Hindlimb muscle (tissue), 1 donor: ENCODE data around the gene FBXO46. TPM values are rescaled to one million over a fixed set of nuclear protein-coding genes. Genes with fewer than 3 reads are reported as not detected.
"Not testable (repeated sequence)": the region's sequence is repeated elsewhere in the genome, so short reads cannot be mapped to it uniquely, and the experiment has no call there.

Experiments used
- DNase-seq: peaks from one replicate; pipeline ENCODE4 v3.0.0-alpha.2; 2013
- polyA plus RNA-seq: library from polyadenylated mRNA; unstranded; fragments of 120-200 nt; gene quantifications from one replicate; pipeline ENCODE4 v1.2.1, GENCODE V29; 2013; ENCODE audit not compliant: insufficient read length

Gene FBXO46
- polyA plus RNA-seq, 1 donor, result 16.2 TPM

DNA sequence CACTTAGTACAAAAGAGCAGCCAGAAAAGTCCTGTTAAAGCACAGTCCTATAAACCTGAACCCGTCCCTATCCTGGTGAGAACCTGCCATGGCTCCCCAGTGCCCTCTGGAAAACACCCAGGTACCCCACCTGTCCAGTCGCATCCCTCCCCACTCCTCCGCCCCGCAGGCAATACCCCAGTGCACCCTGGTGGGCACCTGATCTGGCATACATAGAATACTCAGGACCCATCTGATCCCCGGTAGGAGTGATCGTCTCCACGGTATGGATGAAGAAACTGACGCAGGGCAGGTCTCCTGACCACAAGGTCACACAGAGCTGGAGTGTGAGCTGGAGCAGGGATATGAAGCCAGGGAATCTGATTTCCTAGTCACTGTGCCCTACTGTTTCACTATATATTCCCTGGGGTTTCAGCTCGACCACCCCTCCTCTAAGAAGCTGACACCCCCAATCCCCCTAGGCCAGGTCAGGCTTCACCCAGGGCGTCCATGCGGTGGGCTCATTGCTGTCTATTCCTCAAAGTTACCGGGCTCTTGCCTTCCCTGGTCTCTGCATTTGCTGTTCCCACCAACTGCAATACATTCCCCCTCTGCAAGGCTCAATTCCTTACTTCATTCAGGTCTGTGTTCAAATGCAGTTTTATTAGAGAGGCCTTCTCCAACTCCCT, 12.6 kb downstream of the FBXO46 start:
- no peak for DNase-seq

DNA sequence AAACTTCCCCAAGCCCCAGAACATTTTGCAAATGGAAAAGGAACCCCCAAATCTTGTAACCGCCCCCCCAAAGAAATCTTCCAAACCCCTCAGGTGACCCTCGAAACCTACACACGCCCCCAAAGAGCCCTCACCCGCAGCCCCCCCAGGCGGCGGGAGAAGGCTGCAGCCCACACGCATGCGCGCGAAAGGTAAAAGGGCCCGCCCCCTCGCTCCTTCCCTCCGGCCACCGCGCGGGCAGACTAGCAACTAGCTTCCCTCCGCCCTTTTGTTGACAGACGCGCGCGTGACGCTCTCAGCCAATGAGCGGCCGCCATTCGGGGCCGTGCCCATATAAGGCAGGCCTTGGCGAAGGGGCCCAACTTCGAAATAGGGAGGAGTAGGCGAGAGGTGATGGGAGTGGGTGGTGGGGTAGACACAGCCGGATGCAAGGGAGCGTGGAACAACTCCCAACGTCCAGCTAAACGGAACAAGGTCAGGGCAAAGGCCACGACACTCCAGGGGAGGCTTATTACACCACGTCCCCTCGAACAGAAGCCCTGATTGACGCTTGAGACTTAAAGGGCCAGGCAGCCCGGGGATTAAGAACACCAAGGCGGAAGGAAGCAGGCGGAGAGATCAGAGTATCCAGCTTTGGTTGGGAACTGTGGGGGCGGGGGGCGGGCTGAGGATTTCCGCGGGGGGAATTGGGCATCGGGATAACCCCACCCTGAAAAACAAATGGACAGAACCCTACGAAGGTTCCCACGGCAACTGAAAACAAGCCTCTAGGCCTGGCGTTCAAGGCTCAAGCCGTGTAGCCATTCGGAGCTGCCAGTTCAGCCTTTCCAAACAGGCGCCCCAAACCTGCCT, 13.3 kb downstream of the FBXO46 start:
- peak; percentile 97 for DNase-seq

- DNase-seq, result peak; percentile 26
Observed at GRCh38 chr19:45716359-45717130, 14.2 kb downstream of the FBXO46 start.

- DNase-seq, result no peak
Observed at GRCh38 chr19:45715139-45715538, 15.6 kb downstream of the FBXO46 start.

- DNase-seq, result no peak
Observed at GRCh38 chr19:45713141-45713540, 17.6 kb downstream of the FBXO46 start.

DNA sequence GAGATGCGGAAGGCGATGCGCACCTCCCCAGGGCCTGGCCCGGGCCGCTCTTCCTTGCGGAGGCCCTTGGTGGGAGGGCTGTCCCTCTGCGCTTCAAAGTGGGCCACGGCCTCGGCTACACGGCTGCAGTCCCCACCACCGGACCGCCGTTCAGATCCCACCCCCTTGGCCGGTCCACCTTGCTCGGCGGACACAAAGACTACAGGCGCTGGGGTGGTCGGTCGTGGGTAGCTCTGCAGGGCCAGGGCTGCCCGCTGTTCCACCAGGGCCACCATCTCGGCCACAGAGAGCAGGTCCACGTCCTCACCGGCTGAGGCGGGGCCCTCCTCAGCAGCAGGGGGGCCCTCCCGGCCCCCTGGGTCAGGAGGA, 18.0 kb downstream of the FBXO46 start:
- DNase-seq, result no peak

DNA sequence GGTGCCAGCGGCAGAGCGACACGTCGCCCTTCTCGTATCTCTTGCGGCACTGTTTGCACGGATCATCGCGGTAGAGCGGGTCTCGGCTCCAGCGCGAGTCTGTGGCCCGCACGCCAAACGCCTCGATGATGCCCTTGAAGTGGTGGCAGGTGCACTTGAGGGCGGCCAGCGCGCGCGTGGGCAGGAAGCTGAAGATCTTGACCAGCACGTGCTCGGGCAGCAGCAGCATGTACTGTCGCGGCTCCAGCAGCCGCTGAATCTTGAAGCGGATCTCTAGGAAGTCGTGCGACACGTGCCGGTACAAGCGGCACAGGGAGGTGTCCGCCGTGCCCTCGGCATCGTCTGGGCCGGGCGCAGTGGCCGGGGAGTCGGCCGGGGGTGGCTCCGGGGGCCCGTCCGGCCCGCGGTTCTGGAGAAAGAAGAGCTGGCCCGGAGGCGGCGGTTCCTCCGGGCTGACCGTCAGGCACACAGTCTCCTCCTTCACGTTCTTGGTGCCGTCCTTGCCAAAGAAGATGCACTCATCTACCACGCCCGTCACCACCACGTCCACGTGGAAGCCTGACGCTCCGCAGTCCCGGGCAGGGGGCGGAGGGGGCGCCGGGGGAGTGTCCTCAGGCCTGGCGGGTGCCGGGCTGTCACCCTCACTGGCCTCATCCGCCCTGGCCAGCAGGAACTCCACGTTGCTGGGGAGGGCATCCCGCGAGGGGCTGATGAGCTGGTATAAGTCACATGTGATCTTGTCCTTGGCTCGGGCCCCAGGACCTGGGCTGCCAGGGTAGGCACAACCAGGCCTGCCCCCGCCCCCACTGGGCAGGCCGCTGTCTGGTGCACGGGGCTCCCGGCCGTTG, 18.6 kb downstream of the FBXO46 start:
- DNase-seq, result no peak

DNA sequence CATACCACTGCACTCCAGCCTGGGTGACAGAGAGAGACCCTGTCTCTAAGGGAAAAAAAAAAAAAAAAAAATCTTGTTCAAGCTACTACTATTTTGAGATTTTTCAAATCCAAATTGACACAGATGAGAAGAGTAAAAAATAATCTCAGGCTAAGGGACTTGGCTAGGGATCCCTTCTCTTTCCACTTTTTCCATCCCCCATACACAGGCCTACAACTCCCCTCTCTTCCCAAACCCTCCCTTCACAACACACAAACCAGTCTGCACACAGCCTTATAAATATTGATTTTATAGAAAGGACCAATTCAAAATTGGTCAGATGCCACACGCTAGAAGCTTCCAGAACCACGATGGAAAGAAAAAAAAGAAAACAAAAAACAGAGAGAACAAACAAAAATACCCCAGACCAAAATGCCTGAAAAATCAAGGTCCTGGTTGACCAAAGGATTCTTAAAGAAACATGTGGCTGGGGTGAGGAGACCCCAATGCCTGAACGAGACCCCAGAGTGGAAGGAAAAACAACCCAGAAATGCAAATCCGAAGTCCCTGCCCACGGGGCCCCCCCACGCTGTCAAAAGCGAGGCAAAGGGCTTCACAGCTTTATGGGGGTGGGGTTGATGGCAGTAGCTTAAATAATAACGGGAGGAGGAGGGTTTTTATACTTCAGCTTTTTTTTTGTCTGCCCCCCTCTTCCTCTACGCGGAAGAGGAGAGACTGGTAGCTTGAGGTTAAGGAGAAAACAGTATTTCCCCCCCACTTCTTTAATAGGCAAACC, 20.2 kb downstream of the FBXO46 start:
- no peak for DNase-seq

GRCh38 chr19:45705710-45706415, 24.8 kb downstream of the FBXO46 start:
- DNase-seq, result no peak

GRCh38 chr19:45705115-45705514, 25.6 kb downstream of the FBXO46 start:
- no peak for DNase-seq

GRCh38 chr19:45701676-45702075, 29.0 kb downstream of the FBXO46 start:
- no peak for DNase-seq

GRCh38 chr19:45693106-45693788, 37.4 kb downstream of the FBXO46 start:
- peak; percentile 68 for DNase-seq

DNA sequence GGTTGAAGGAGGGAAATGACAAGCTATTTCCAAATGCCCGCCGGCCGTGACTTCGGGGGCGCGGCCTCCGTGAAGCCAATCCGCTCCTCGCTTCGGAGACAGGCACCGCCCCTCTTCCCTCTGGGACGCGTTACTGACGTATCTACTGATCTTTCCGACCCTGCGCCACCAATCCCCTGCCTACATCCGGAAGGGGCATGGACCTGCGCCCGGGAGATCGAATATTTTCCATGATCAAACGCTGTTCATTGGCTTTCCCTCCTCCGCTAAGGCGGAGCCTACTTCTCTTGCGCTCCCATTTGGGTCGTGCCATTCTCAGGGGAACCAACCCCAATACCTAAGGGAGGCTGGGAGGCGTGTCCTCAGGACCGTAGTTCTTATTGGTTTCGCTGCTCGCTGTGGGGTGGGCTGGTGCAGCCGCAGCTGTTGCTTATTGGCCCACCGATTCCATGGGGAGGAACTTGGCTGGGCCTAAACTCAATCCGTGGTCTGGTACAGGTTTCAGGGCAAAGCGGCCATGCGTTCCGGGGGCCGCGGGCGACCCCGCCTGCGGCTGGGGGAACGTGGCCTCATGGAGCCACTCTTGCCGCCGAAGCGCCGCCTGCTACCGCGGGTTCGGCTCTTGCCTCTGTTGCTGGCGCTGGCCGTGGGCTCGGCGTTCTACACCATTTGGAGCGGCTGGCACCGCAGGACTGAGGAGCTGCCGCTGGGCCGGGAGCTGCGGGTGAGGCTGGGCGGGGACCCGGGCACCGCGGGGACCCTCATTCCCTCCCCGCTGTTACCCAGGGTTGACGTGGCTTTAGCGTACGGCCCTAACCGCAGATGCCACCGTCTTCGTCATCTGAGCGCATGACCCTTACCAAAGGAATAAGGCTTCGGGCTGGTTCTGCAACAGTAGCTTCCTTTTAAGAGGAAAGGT, 38.2 kb downstream of the FBXO46 start, which contains the start of gene QPCTL:
Gene QPCTL, plus strand, starts transcription at position 480 of the 919 bp plus-strand sequence. Its CDS starts 38 bp downstream, at position 518.
- peak; percentile 95 for DNase-seq

DNA sequence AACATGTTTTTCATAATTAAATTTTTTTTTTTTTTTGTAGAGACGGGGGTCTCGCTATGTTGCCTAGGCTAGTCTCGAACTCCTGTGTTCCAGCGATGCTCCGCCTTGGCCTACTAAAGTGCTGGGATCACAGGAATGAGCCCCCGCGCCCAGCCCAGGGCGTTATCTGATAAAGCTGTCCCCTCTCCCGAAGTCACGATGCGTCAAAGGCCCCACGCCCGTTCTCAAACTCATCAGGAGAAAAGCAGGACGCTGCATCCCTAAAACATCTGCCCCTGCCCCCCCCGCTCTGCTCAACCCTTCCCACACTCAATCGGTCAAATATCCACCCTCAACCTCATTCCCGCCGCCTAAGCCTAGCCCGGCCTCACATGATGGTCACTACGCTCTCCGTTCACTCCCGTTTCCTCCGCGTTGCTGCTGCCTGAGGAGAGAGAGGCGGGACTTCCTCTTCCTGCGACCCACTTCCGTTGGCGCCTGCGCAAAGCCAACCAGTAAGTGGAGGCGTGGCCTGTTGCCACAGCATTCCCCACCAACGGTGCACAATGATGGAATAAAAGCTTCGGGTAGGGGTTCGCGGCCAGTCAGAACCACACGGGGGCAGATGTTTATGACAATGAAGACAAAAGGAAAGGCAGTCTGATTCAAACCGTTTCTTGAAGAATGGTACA, 39.0 kb downstream of the FBXO46 start, which contains the start of gene SNRPD2:
Gene SNRPD2, minus strand, starts transcription at position 438 of the 671 bp plus-strand sequence. Its CDS starts 65 bp downstream, at position 373.
- DNase-seq, result peak; percentile 95

DNA sequence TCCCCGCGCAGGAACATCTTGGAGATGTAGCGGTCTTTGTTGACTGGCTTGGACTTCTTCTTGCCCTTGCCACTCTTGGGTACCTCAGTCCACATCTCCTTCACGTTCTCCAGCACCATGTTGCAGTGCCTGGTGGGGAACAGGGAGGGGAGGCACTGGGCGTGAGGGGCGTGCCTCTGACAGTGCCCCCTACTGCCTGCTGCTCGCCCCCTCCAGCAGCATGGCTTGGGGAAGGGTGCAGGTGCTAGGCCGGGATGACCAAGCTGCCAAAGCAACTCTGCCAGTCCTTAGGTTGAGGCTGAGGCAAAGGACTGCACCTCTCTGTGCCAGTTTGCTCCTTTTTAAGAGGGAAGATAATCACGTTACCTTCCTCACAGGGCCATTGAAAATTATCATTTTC, 43.1 kb downstream of the FBXO46 start:
- DNase-seq, result no peak

DNA sequence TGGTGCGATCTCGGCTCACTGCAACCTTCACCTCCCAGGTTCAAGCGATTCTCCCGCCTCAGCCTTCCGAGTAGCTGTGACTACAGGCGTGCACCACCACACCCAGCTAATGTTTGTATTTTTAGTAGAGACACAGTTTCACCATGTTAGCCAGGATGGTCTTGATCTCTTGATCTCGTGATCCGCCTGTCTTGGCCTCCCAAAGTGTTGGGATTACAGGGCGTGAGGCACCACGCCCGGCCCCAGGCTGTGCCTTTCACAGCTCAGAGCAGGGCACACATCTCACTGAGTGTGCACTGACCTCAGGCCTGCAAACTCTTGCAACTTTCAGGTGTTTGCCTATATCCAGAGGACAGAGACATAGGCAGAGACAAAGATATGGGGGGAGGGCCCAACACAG, 45.7 kb downstream of the FBXO46 start:
- not testable (repeated sequence) for DNase-seq

GRCh38 chr19:45682908-45683307, 47.8 kb downstream of the FBXO46 start:
- DNase-seq, result no peak

- no peak for DNase-seq
Observed at GRCh38 chr19:45682117-45682516, 48.6 kb downstream of the FBXO46 start.
